Loucy (cell line): ENCODE data around the gene SEL1L.

Experiments
- H2AFZ ChIP-seq: fragments of 200-600 bp; sonication (generic); 2 replicates; pipeline ENCODE4 v1.6.0; 2016; ENCODE audit warnings: antibody characterized with exemption, mild to moderate bottlenecking, low read length, moderate library complexity
- H3F3A ChIP-seq: fragments of 200-600 bp; 2 replicates; pipeline ENCODE4 v1.6.0; 2016; ENCODE audit warnings: antibody characterized with exemption, low read depth, mild to moderate bottlenecking
- H3K27me3 ChIP-seq: fragments of 200-600 bp; sonication (generic); 2 replicates; pipeline ENCODE4 v1.6.1; 2014; ENCODE audit warnings: low read length, mild to moderate bottlenecking; ENCODE audit not compliant: insufficient read depth, poor library complexity, severe bottlenecking
- H3K36me3 ChIP-seq: fragments of 200-600 bp; sonication (generic); 2 replicates; pipeline ENCODE4 v1.6.1; 2016; ENCODE audit warnings: low read length; ENCODE audit not compliant: insufficient read depth
- H3K4me1 ChIP-seq: fragments of 200-600 bp; sonication (generic); 2 replicates; pipeline ENCODE4 v1.5.1; 2014; ENCODE audit warnings: low read length, mild to moderate bottlenecking; ENCODE audit not compliant: insufficient read depth, poor library complexity, severe bottlenecking
- H3K4me2 ChIP-seq: fragments of 200-600 bp; sonication (generic); 2 replicates; pipeline ENCODE4 v1.6.0; 2014; ENCODE audit warnings: antibody characterized with exemption, low read length, low read depth, mild to moderate bottlenecking; ENCODE audit not compliant: poor library complexity, severe bottlenecking
- H3K4me3 ChIP-seq: fragments of 200-600 bp; sonication (generic); 2 replicates; pipeline ENCODE4 v1.5.1; 2014; ENCODE audit warnings: low read length, mild to moderate bottlenecking, mixed read lengths; ENCODE audit not compliant: poor library complexity, severe bottlenecking
- H3K79me2 ChIP-seq: fragments of 200-600 bp; sonication (generic); 2 replicates; pipeline ENCODE4 v1.6.1; 2014; ENCODE audit warnings: low read length; ENCODE audit not compliant: insufficient read depth
- H3K9ac ChIP-seq: fragments of 200-600 bp; sonication (generic); 2 replicates; pipeline ENCODE4 v1.6.0; 2014; ENCODE audit warnings: mild to moderate bottlenecking, low read depth, low read length, moderate library complexity; ENCODE audit not compliant: poor library complexity, severe bottlenecking
- H3K9me2 ChIP-seq: fragments of 200-600 bp; sonication (generic); replicated peaks from 2 replicates; pipeline ENCODE4 v1.6.1; 2016; ENCODE audit warnings: low read depth, low read length, mixed read lengths
- H3K9me3 ChIP-seq: fragments of 200-600 bp; sonication (generic); 2 replicates; pipeline ENCODE4 v1.6.1; 2014; ENCODE audit warnings: mild to moderate bottlenecking, antibody characterized with exemption, low read length, low read depth; ENCODE audit not compliant: insufficient read depth
- H4K20me1 ChIP-seq: fragments of 200-600 bp; sonication (generic); 2 replicates; pipeline ENCODE4 v1.6.0; 2014; ENCODE audit warnings: antibody characterized with exemption, low read length, mild to moderate bottlenecking; ENCODE audit not compliant: insufficient read depth, poor library complexity, severe bottlenecking
- CTCF ChIP-seq: fragments of 200-600 bp; sonication (generic); conservative IDR thresholded peaks from 2 replicates; pipeline ENCODE4 v1.5.1; 2014; ENCODE audit warnings: mild to moderate bottlenecking, antibody characterized with exemption, low read length
- EZH2phosphoT487 ChIP-seq: fragments of 200-600 bp; IDR thresholded peaks from 2 replicates; pipeline ENCODE4 v1.6.1; 2018; ENCODE audit warnings: antibody characterized with exemption, mild to moderate bottlenecking, moderate library complexity, borderline replicate concordance

Gene SEL1L

GRCh38 chr14:81485372-81485771, 48.3 kb downstream of the SEL1L start:
- H3K27me3 ChIP-seq: no peaks in the 10 kb centered on the region
- no peaks in the 10 kb centered on the region for H3K79me2 ChIP-seq
- no peaks in the 10 kb centered on the region for H3K4me1 ChIP-seq
- no peaks in the 10 kb centered on the region for H3F3A ChIP-seq
- no peak for TF ChIP-seq EZH2phosphoT487
- no peak for TF ChIP-seq CTCF
- no peaks in the 10 kb centered on the region for H4K20me1 ChIP-seq
- no peak overlapping the region for H3K9ac ChIP-seq
- no peak overlapping the region for H3K4me3 ChIP-seq
- peaks cover 82% of the 10 kb centered on the region for H3K36me3 ChIP-seq
- H3K4me2 ChIP-seq: no peak overlapping the region
- no peak overlapping the region for H2AFZ ChIP-seq
- no peaks in the 10 kb centered on the region for H3K9me2 ChIP-seq
- no peaks in the 10 kb centered on the region for H3K9me3 ChIP-seq

GRCh38 chr14:81484120-81484519, 49.5 kb downstream of the SEL1L start:
- TF ChIP-seq CTCF: no peak
- TF ChIP-seq EZH2phosphoT487: no peak
- no peaks in the 10 kb centered on the region for H3K9me2 ChIP-seq
- H3F3A ChIP-seq: no peaks in the 10 kb centered on the region
- no peak overlapping the region for H3K4me3 ChIP-seq
- H3K79me2 ChIP-seq: no peaks in the 10 kb centered on the region
- no peaks in the 10 kb centered on the region for H3K9me3 ChIP-seq
- no peaks in the 10 kb centered on the region for H4K20me1 ChIP-seq
- no peaks in the 10 kb centered on the region for H3K4me1 ChIP-seq
- no peak overlapping the region for H3K4me2 ChIP-seq
- no peaks in the 10 kb centered on the region for H3K27me3 ChIP-seq
- H3K36me3 ChIP-seq: peaks cover 80% of the 10 kb centered on the region
- H3K9ac ChIP-seq: no peak overlapping the region
- no peak overlapping the region for H2AFZ ChIP-seq

- Histone ChIP-seq H3K4me3 (no peak overlapping the region), H3K9me2 (no peaks in the 10 kb centered on the region)
Observed at GRCh38 chr14:81480741-81481140, 52.9 kb downstream of the SEL1L start.

More at GRCh38 chr14:81480741-81481140, 52.9 kb downstream of the SEL1L start:
- Histone ChIP-seq H3F3A (no peaks in the 10 kb centered on the region), H3K79me2 (no peaks in the 10 kb centered on the region), H3K36me3 (peaks cover 79% of the 10 kb centered on the region), H3K4me1 (no peaks in the 10 kb centered on the region), H2AFZ (no peak overlapping the region), H3K27me3 (no peaks in the 10 kb centered on the region), H3K9me3 (no peaks in the 10 kb centered on the region), H3K4me2 (no peak overlapping the region), H4K20me1 (no peaks in the 10 kb centered on the region), H3K9ac (no peak overlapping the region)
- TF ChIP-seq EZH2phosphoT487: no peak
- TF ChIP-seq CTCF: no peak
